ENCODE results near the gene NUP153.

Gene NUP153

DNA sequence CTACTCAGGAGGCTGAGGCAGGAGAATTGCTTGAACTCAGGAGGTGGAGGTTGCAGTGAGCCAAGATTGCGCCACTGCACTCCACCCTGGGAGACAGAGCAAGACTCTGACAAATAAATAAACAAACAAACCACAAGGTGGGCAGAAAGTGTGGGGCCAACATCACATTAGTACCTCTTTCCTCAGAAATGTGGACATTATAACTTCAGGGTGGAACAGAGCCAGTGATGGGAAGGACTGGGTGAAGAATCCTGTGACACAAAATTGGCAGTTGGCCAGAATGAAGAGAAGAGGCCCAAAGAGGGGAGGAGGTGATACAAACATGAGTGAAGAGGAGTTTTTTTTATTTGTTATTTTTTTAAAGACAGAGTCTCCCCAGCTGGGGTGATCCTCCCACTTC, 50.6 kb downstream of the NUP153 start:
- TF ChIP-seq, protein P1, sequence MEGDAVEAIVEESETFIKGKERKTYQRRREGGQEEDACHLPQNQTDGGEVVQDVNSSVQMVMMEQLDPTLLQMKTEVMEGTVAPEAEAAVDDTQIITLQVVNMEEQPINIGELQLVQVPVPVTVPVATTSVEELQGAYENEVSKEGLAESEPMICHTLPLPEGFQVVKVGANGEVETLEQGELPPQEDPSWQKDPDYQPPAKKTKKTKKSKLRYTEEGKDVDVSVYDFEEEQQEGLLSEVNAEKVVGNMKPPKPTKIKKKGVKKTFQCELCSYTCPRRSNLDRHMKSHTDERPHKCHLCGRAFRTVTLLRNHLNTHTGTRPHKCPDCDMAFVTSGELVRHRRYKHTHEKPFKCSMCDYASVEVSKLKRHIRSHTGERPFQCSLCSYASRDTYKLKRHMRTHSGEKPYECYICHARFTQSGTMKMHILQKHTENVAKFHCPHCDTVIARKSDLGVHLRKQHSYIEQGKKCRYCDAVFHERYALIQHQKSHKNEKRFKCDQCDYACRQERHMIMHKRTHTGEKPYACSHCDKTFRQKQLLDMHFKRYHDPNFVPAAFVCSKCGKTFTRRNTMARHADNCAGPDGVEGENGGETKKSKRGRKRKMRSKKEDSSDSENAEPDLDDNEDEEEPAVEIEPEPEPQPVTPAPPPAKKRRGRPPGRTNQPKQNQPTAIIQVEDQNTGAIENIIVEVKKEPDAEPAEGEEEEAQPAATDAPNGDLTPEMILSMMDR (IDR thresholded peaks at IDR 0.05; ENCODE audit: low read depth, low read length): no peak
- no peak overlapping the region for H3K4me3 ChIP-seq (ENCODE audit: low read depth, low read length)

- TF ChIP-seq, protein P1 (IDR thresholded peaks at IDR 0.05; ENCODE audit: low read depth, low read length): no peak
- no peak overlapping the region for H3K4me3 ChIP-seq (ENCODE audit: low read depth, low read length)
Observed at GRCh38 chr6:17653198-17653882, 53.4 kb downstream of the NUP153 start.

DNA sequence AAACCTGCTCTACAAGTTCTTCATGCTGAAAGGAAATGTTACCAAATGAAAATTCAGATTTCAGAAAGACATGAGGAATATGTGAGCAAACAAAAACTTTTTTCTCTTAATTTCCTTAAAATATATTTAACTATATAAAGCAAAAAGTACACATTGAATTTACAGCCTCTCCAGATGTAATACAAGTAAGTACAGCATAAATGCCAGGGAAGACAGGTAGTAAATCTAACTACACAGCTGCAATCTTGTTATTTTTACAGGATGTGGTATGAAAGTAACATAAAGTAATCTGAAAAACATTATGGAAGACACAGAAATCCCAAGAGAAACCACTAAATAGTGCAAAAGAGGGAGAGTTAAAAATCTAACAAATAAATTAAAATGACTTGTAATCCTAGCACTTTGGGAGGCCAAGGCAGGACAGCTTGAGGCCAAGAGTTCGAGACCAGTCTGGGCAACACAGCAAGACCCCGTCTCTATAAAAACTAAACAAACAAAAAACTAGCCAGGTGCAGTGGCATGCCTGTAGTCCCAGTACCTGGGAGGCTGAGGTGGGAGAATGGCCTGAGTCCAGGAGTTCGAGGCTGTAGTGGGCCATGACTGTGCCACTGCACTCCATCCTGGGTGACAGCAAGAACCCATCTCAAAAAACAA, 55.9 kb downstream of the NUP153 start:
- TF ChIP-seq, protein P1 (IDR thresholded peaks at IDR 0.05; ENCODE audit: low read depth, low read length): no peak
- H3K4me3 ChIP-seq (ENCODE audit: low read depth, low read length): no peak overlapping the region

- TF ChIP-seq, protein P1 (IDR thresholded peaks at IDR 0.05; ENCODE audit: low read depth, low read length): no peak
- H3K4me3 ChIP-seq (ENCODE audit: low read depth, low read length): no peak overlapping the region
Observed at GRCh38 chr6:17648745-17649144, 58.0 kb downstream of the NUP153 start.

DNA sequence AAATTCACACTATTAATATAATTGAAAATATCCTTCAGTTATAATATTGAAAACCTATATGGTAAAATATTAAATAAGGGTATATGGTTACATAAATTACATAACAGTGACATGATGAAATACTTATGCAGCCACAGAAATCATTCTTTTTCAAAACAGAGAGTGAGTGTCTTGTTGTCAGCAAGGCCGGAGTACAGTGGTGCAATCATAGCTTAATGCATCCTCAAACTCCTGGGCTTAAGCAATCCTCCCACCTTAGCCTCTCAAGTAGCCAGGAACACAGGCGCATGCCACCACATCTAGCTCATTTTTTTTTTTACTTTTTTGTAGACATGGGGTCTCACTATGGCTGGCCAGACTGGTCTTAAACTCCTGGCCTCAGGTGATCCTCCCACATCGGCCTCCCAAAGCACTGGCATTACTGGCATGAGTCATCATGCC, 66.2 kb downstream of the NUP153 start:
- TF ChIP-seq, protein P1 (IDR thresholded peaks at IDR 0.05; ENCODE audit: low read depth, low read length): no peak
- no peak overlapping the region for H3K4me3 ChIP-seq (ENCODE audit: low read depth, low read length)

- no peak overlapping the region for H3K4me3 ChIP-seq (ENCODE audit: low read depth, low read length)
- TF ChIP-seq, protein P1 (IDR thresholded peaks at IDR 0.05; ENCODE audit: low read depth, low read length): no peak
Observed at GRCh38 chr6:17638212-17638715, 68.5 kb downstream of the NUP153 start.

GRCh38 chr6:17635568-17635967, 71.2 kb downstream of the NUP153 start:
- no peak overlapping the region for H3K4me3 ChIP-seq (ENCODE audit: low read depth, low read length)
- TF ChIP-seq, protein P1 (IDR thresholded peaks at IDR 0.05; ENCODE audit: low read depth, low read length): no peak
